PC-9 (cell line): ENCODE results near the gene SPIN1. TPM values are rescaled to one million over a fixed set of nuclear protein-coding genes. Genes with fewer than 3 reads are reported as not detected.

ENCODE experiments used
- BruUV-seq: library from RNA; stranded (reverse); fragments of 400-500 nt; replicated peaks from 2 replicates; lab custom pipeline; 2021; lab: Mats Ljungman, UMichigan
- CTCF ChIA-PET: fragments of 300-600 bp; sonication (Branson Sonifier 250); formaldehyde crosslinking; loops from one replicate; lab custom pipeline; 2022; ENCODE audit warnings: antibody characterized with exemption; lab: Charles Lee
- POLR2A ChIA-PET: fragments of 300-600 bp; sonication (Branson Sonifier 250); formaldehyde crosslinking; loops from one replicate; lab custom pipeline; 2022; ENCODE audit warnings: antibody characterized with exemption; ENCODE audit not compliant: unreplicated experiment; lab: Charles Lee
- DNase-seq, 2 experiments: peaks; one replicate each; pipeline versions ENCODE4 v3.0.0 to v3.0.0-alpha.2; 2015 to 2022; ENCODE audit warnings: mixed read lengths in 1 of 2
- H2AFZ ChIP-seq: fragments of 200-600 bp; sonication (generic); 2 replicates; pipeline ENCODE4 v1.8.1; 2017; ENCODE audit warnings: antibody characterized with exemption
- H3F3A ChIP-seq: fragments of 200-600 bp; sonication (generic); 2 replicates; pipeline ENCODE4 v1.8.1; 2017; ENCODE audit warnings: antibody characterized with exemption, mild to moderate bottlenecking, low read depth; ENCODE audit not compliant: insufficient read depth
- H3K27ac ChIP-seq: fragments of 200-600 bp; sonication (generic); 2 replicates; pipeline ENCODE4 v1.6.1; 2016; ENCODE audit warnings: mixed run types
- H3K27me3 ChIP-seq: fragments of 200-600 bp; sonication (generic); 2 replicates; pipeline ENCODE4 v1.6.1; 2016; ENCODE audit warnings: low read depth, mixed run types; ENCODE audit not compliant: insufficient read depth
- H3K36me3 ChIP-seq: fragments of 200-600 bp; sonication (generic); 2 replicates; pipeline ENCODE4 v1.6.1; 2016; ENCODE audit warnings: low read depth, mixed run types
- H3K4me1 ChIP-seq: fragments of 200-600 bp; sonication (generic); replicated peaks from 2 replicates; pipeline ENCODE4 v1.6.1; 2016; ENCODE audit warnings: mixed run types; ENCODE audit not compliant: insufficient read depth
- H3K4me2 ChIP-seq: fragments of 200-600 bp; sonication (generic); 2 replicates; pipeline ENCODE4 v1.6.1; 2017; ENCODE audit warnings: mixed run types
- H3K4me3 ChIP-seq: fragments of 200-600 bp; sonication (generic); 2 replicates; pipeline ENCODE4 v1.6.1; 2016; ENCODE audit warnings: mixed run types
- H3K79me2 ChIP-seq: fragments of 200-600 bp; sonication (generic); 2 replicates; pipeline ENCODE4 v1.6.1; 2017; ENCODE audit warnings: low read depth, mixed run types
- H3K9me2 ChIP-seq: fragments of 200-600 bp; sonication (generic); 2 replicates; pipeline ENCODE4 v1.8.1; 2017; ENCODE audit warnings: mild to moderate bottlenecking; ENCODE audit not compliant: insufficient read depth
- H3K9me3 ChIP-seq: fragments of 200-600 bp; sonication (generic); 2 replicates; pipeline ENCODE4 v1.8.1; 2016; ENCODE audit warnings: low read depth; ENCODE audit not compliant: insufficient read depth
- H4K20me1 ChIP-seq: fragments of 200-600 bp; sonication (generic); 2 replicates; pipeline ENCODE4 v1.8.1; 2017; ENCODE audit not compliant: insufficient read depth
- EZH2 ChIP-seq: fragments of 200-600 bp; sonication (generic); IDR thresholded peaks from 2 replicates; pipeline ENCODE4 v1.8.0; 2017; ENCODE audit warnings: antibody characterized with exemption, low read depth
- intact Hi-C: fragments of 100-400 bp; cut with micrococcal nuclease; formaldehyde crosslinking; loops from one replicate; pipeline ENCODE4 v1.10.0; 2022; ENCODE audit not compliant: unreplicated experiment
- total RNA-seq: library from RNA; stranded (reverse); gene quantifications from 2 replicates; pipeline ENCODE4 v1.2.3, GENCODE V29; 2021
- TF ChIP-seq, protein P1 (sequence below): fragments of 200-600 bp; sonication (generic); conservative IDR thresholded peaks from 2 replicates; pipeline ENCODE4 v1.6.1; 2017; ENCODE audit warnings: mixed run types, antibody characterized with exemption, mild to moderate bottlenecking, moderate library complexity

Gene SPIN1
- total RNA-seq, 1 experiment from 2014 or later, result 102 TPM

DNA sequence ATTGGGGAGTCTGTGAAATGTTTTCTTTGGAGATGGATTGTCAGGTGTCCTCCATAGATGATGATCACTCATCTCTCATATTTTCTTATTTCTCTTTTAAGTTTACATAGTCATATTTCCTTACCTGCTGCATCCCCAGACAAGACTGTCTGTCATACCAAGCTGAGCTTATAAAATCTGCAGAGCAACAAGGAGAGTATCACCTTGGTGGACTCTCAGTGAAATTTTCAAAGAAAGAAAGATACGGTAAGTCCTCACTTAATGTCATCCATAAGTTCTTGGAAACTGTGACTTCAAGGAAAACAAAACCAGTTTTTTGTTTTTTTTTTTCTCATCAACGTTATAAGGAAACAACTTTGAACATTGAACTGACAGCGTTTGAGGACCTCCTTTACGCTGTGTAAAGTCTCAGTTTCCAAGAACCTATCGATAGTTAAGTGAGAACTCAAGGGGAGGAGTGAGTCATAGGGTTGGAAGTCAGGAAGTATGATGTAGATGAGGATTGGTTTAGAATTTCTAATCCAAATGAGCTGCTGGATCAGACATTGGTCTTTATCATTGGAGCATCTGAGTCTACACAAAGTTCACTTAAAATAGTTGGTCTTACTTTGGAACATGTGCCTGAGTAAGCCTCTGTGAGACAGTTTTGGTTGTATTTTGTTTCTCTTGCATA is 45.5 kb downstream of the SPIN1 start:
- H3K4me2 ChIP-seq, result no peak overlapping the region
- 0 out of 2 replicates have a peak, but pooled peaks cover 5% of the 10 kb centered on the region for H3K4me1 ChIP-seq
- H3K36me3 ChIP-seq, result peaks cover 14% of the 10 kb centered on the region; the same call in 1 of the 2 replicates
- peaks cover 34% of the 10 kb centered on the region for H3K79me2 ChIP-seq
- H3K27me3 ChIP-seq, result no peaks in the 10 kb centered on the region
- H3K27ac ChIP-seq, result no peak overlapping the region
- ChIA-PET CTCF (interaction anchor here (0.6 kb wide), 1 partner anchor 8 kb away, joined by 3 read pairs; no protein-coding TSS in a partner anchor), POLR2A (no interaction called here)
- no peaks in the 10 kb centered on the region for H3K9me2 ChIP-seq
- no peak overlapping the region for H3K4me3 ChIP-seq
- DNase-seq, result no peak
- BruUV-seq, result no TSS peak
- H3K9me3 ChIP-seq, result no peaks in the 10 kb centered on the region
- no peak overlapping the region for H2AFZ ChIP-seq
- no peak for TF ChIP-seq EZH2
- TF ChIP-seq, protein P1, sequence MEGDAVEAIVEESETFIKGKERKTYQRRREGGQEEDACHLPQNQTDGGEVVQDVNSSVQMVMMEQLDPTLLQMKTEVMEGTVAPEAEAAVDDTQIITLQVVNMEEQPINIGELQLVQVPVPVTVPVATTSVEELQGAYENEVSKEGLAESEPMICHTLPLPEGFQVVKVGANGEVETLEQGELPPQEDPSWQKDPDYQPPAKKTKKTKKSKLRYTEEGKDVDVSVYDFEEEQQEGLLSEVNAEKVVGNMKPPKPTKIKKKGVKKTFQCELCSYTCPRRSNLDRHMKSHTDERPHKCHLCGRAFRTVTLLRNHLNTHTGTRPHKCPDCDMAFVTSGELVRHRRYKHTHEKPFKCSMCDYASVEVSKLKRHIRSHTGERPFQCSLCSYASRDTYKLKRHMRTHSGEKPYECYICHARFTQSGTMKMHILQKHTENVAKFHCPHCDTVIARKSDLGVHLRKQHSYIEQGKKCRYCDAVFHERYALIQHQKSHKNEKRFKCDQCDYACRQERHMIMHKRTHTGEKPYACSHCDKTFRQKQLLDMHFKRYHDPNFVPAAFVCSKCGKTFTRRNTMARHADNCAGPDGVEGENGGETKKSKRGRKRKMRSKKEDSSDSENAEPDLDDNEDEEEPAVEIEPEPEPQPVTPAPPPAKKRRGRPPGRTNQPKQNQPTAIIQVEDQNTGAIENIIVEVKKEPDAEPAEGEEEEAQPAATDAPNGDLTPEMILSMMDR, result no peak
- intact Hi-C loops, result no loop called here
- H3F3A ChIP-seq, result peaks cover 8% of the 10 kb centered on the region; the same call in 1 of the 2 replicates
- H4K20me1 ChIP-seq, result no peaks in the 10 kb centered on the region; the same call in 1 of the 2 replicates

DNA sequence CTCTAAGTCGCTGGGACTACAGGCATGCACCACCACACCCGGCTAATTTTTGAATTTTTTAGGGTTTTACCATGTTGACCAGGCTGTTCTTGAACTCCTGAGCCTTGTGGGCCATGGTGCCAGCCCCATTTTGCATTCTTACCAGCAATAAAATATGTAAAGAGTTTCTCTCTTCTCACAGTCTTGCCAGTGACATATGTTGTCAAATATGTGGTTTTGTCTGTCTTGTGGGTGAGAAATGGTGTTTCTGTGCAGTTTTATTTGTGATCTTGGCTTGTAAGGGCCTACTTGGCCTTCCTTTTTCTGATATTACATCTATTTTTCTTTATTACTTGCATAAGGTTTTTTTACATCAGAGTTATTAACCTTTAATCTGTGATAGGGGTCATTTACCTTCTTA is 47.1 kb downstream of the SPIN1 start:
- Histone ChIP-seq H3K9me2 (no peaks in the 10 kb centered on the region), H3K4me3 (no peak overlapping the region), H3K9me3 (no peaks in the 10 kb centered on the region), H3K36me3 (peaks cover 14% of the 10 kb centered on the region; the same call in 1 of the 2 replicates), H2AFZ (no peak overlapping the region), H3K27me3 (no peaks in the 10 kb centered on the region), H3K79me2 (peaks cover 47% of the 10 kb centered on the region), H3F3A (peaks cover 8% of the 10 kb centered on the region; the same call in 1 of the 2 replicates), H3K4me2 (no peak overlapping the region), H3K4me1 (0 out of 2 replicates have a peak, but pooled peaks cover 5% of the 10 kb centered on the region), H4K20me1 (no peaks in the 10 kb centered on the region; the same call in 1 of the 2 replicates), H3K27ac (no peak overlapping the region)
- CTCF ChIA-PET, result no interaction called here
- intact Hi-C loops, result no loop called here
- no peak for DNase-seq
- BruUV-seq, result no TSS peak
- POLR2A ChIA-PET, result no interaction called here
- TF ChIP-seq EZH2, result no peak
- TF ChIP-seq, protein P1, result no peak

DNA sequence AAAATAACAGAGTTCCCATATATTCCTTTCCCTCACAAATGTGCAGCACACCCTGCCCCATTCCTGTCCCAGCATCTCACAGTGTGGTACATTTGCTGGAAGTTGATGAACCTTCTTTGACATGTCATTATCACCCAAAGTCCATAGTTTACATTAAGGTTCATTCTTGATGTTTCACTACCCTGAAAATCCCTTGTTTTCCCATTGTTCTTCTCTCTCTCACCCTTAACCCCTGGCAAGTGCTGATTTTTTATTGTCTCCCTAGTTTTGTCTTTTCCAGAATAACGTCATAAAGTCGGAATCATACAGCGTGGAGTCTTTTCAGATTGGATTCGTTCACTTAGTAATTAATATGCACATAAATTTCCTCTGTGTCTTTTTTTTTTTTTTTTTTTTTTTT is 48.1 kb downstream of the SPIN1 start:
- peaks cover 14% of the 10 kb centered on the region; the same call in 1 of the 2 replicates for H3K36me3 ChIP-seq
- no peak overlapping the region for H3K4me3 ChIP-seq
- H2AFZ ChIP-seq, result no peak overlapping the region
- H3K4me1 ChIP-seq, result 0 out of 2 replicates have a peak, but pooled peaks cover 5% of the 10 kb centered on the region
- H3K9me2 ChIP-seq, result no peaks in the 10 kb centered on the region
- TF ChIP-seq, protein P1, result no peak
- no peak for TF ChIP-seq EZH2
- no peak overlapping the region for H3K4me2 ChIP-seq
- no TSS peak for BruUV-seq
- H3K79me2 ChIP-seq, result peaks cover 57% of the 10 kb centered on the region
- intact Hi-C loops, result no loop called here
- no peaks in the 10 kb centered on the region for H3K27me3 ChIP-seq
- ChIA-PET CTCF (no interaction called here), POLR2A (no interaction called here)
- no peak for DNase-seq
- H3K9me3 ChIP-seq, result no peaks in the 10 kb centered on the region
- H3K27ac ChIP-seq, result no peak overlapping the region
- peaks cover 8% of the 10 kb centered on the region; the same call in 1 of the 2 replicates for H3F3A ChIP-seq
- no peaks in the 10 kb centered on the region; the same call in 1 of the 2 replicates for H4K20me1 ChIP-seq
